ENCODE data around the gene RBMS1.

DNA sequence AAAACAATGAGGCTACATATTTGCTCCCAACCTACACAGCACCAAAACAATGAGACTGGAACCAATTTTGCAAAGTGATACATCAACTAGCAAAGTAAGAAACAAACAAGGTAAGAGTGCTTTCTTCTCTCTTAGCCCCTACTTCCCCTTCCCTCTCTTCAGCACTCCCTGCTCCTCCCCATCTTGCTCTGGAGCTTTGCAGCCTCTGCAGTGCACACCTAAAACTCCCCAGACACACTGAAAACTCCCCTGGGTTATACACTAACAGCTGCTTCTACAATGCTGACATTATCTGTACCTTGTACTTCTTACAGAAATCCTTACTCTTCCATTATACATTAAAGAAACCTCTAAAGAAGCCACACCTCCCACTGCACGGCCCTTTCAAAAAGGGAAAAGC lies 93.7 kb downstream of the RBMS1 start:
- TF ChIP-seq, protein P1, sequence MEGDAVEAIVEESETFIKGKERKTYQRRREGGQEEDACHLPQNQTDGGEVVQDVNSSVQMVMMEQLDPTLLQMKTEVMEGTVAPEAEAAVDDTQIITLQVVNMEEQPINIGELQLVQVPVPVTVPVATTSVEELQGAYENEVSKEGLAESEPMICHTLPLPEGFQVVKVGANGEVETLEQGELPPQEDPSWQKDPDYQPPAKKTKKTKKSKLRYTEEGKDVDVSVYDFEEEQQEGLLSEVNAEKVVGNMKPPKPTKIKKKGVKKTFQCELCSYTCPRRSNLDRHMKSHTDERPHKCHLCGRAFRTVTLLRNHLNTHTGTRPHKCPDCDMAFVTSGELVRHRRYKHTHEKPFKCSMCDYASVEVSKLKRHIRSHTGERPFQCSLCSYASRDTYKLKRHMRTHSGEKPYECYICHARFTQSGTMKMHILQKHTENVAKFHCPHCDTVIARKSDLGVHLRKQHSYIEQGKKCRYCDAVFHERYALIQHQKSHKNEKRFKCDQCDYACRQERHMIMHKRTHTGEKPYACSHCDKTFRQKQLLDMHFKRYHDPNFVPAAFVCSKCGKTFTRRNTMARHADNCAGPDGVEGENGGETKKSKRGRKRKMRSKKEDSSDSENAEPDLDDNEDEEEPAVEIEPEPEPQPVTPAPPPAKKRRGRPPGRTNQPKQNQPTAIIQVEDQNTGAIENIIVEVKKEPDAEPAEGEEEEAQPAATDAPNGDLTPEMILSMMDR (IDR thresholded peaks at IDR 0.05 in 4 of 5, conservative IDR thresholded peaks at IDR 0.05 in 1 of 5) = no peak
- TF ChIP-seq POLR2A (IDR thresholded peaks at IDR 0.05) = no peak
